ENCODE results near the gene ST3GAL3.

GRCh38 chr1:43957407-43958040 lies 250.2 kb downstream of the ST3GAL3 start:
- TF ChIP-seq, protein P1, sequence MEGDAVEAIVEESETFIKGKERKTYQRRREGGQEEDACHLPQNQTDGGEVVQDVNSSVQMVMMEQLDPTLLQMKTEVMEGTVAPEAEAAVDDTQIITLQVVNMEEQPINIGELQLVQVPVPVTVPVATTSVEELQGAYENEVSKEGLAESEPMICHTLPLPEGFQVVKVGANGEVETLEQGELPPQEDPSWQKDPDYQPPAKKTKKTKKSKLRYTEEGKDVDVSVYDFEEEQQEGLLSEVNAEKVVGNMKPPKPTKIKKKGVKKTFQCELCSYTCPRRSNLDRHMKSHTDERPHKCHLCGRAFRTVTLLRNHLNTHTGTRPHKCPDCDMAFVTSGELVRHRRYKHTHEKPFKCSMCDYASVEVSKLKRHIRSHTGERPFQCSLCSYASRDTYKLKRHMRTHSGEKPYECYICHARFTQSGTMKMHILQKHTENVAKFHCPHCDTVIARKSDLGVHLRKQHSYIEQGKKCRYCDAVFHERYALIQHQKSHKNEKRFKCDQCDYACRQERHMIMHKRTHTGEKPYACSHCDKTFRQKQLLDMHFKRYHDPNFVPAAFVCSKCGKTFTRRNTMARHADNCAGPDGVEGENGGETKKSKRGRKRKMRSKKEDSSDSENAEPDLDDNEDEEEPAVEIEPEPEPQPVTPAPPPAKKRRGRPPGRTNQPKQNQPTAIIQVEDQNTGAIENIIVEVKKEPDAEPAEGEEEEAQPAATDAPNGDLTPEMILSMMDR (optimal IDR thresholded peaks at IDR 0.05 in 1 of 3, IDR thresholded peaks at IDR 0.05 in 1 of 3, conservative IDR thresholded peaks at IDR 0.05 in 1 of 3; ENCODE audit: extremely low read depth in 1 of 3, insufficient read depth in 2 of 3, low read length in 3 of 3): no peak
- no peak for TF ChIP-seq EZH2 (IDR thresholded peaks at IDR 0.05; ENCODE audit: low read length)

Data from keratinocyte (primary cell).